Activated naive CD4-positive, alpha-beta T cell treated with anti-CD3 and anti-CD28 coated beads, Interleukin-2, amount 50 U/mL, for 24 hours (primary cell): ENCODE data around the gene CALML6.
A peak's percentile ranks its signal among the peaks of the same experiment; 100 is the strongest.

Experiments
- H3K27ac Mint-ChIP-seq: one replicate; pipeline ENCODE4 v1.8.0; 2021; ENCODE audit warnings: mild to moderate bottlenecking, mixed read lengths
- H3K27me3 Mint-ChIP-seq: one replicate; pipeline ENCODE4 v1.8.0; 2021; ENCODE audit warnings: mixed read lengths
- H3K36me3 Mint-ChIP-seq: one replicate; pipeline ENCODE4 v1.8.0; 2021; ENCODE audit warnings: mixed read lengths
- H3K4me1 Mint-ChIP-seq: one replicate; pipeline ENCODE4 v1.8.0; 2021; ENCODE audit warnings: mixed read lengths
- H3K4me3 Mint-ChIP-seq: one replicate; pipeline ENCODE4 v1.8.0; 2021; ENCODE audit warnings: mild to moderate bottlenecking, mixed read lengths
- H3K9me3 Mint-ChIP-seq: one replicate; pipeline ENCODE4 v1.8.0; 2021; ENCODE audit warnings: mixed read lengths

The CALML6 gene

GRCh38 chr1:1916851-1917251 is 1.8 kb downstream of the CALML6 start:
- H3K27ac Mint-ChIP-seq: no peak overlapping the region
- H3K27me3 Mint-ChIP-seq: no peaks in the 10 kb centered on the region
- H3K9me3 Mint-ChIP-seq: no peaks in the 10 kb centered on the region
- H3K4me1 Mint-ChIP-seq: no peaks in the 10 kb centered on the region
- no peaks in the 10 kb centered on the region for H3K36me3 Mint-ChIP-seq
- no peak overlapping the region for H3K4me3 Mint-ChIP-seq

- Mint-ChIP-seq H3K4me3 (peak overlapping the region; percentile 15), H3K9me3 (no peaks in the 10 kb centered on the region), H3K36me3 (no peaks in the 10 kb centered on the region), H3K4me1 (no peaks in the 10 kb centered on the region), H3K27me3 (no peaks in the 10 kb centered on the region), H3K27ac (no peak overlapping the region)
Observed at GRCh38 chr1:1917304-1917976, 2.4 kb downstream of the CALML6 start.

- Mint-ChIP-seq H3K27ac (no peak overlapping the region), H3K36me3 (no peaks in the 10 kb centered on the region), H3K9me3 (no peaks in the 10 kb centered on the region), H3K4me1 (no peaks in the 10 kb centered on the region), H3K27me3 (no peaks in the 10 kb centered on the region), H3K4me3 (peak overlapping the region; percentile 65)
Observed at GRCh38 chr1:1917995-1918900, 3.2 kb downstream of the CALML6 start.

GRCh38 chr1:1918901-1919303 is 3.8 kb downstream of the CALML6 start, which contains the start of gene TMEM52:
Gene TMEM52 (minus strand): TSS chr1:1919279. CDS start chr1:1919265, 14 bp downstream.
- H3K36me3 Mint-ChIP-seq: no peaks in the 10 kb centered on the region
- peak within 1 kb of the TSS; percentile 30 for H3K27ac Mint-ChIP-seq
- H3K9me3 Mint-ChIP-seq: no peaks in the 10 kb centered on the region
- H3K4me3 Mint-ChIP-seq: peak within 1 kb of the TSS; percentile 68
- no peaks in the 10 kb centered on the region for H3K27me3 Mint-ChIP-seq
- H3K4me1 Mint-ChIP-seq: no peaks in the 10 kb centered on the region

- H3K27me3 Mint-ChIP-seq: no peaks in the 10 kb centered on the region
- peak overlapping the region; percentile 68 for H3K4me3 Mint-ChIP-seq
- H3K27ac Mint-ChIP-seq: peak overlapping the region; percentile 30
- no peaks in the 10 kb centered on the region for H3K4me1 Mint-ChIP-seq
- H3K36me3 Mint-ChIP-seq: no peaks in the 10 kb centered on the region
- no peaks in the 10 kb centered on the region for H3K9me3 Mint-ChIP-seq
Observed at GRCh38 chr1:1919304-1920056, 4.4 kb downstream of the CALML6 start.

- Mint-ChIP-seq H3K36me3 (no peaks in the 10 kb centered on the region), H3K4me1 (no peaks in the 10 kb centered on the region), H3K4me3 (peak overlapping the region; percentile 68), H3K27me3 (no peaks in the 10 kb centered on the region), H3K27ac (no peak overlapping the region), H3K9me3 (no peaks in the 10 kb centered on the region)
Observed at GRCh38 chr1:1920057-1920607, 5.1 kb downstream of the CALML6 start.

GRCh38 chr1:1920608-1921458 is 5.8 kb downstream of the CALML6 start:
- H3K4me3 Mint-ChIP-seq: no peak overlapping the region
- no peaks in the 10 kb centered on the region for H3K4me1 Mint-ChIP-seq
- H3K27me3 Mint-ChIP-seq: no peaks in the 10 kb centered on the region
- no peaks in the 10 kb centered on the region for H3K36me3 Mint-ChIP-seq
- no peaks in the 10 kb centered on the region for H3K9me3 Mint-ChIP-seq
- no peak overlapping the region for H3K27ac Mint-ChIP-seq

- no peaks in the 10 kb centered on the region for H3K27me3 Mint-ChIP-seq
- H3K27ac Mint-ChIP-seq: no peak overlapping the region
- no peak overlapping the region for H3K4me3 Mint-ChIP-seq
- H3K9me3 Mint-ChIP-seq: no peaks in the 10 kb centered on the region
- H3K4me1 Mint-ChIP-seq: no peaks in the 10 kb centered on the region
- no peaks in the 10 kb centered on the region for H3K36me3 Mint-ChIP-seq
Observed at GRCh38 chr1:1921459-1921862, 6.4 kb downstream of the CALML6 start.

GRCh38 chr1:1921901-1922701 is 7.0 kb downstream of the CALML6 start:
- H3K4me3 Mint-ChIP-seq: no peak overlapping the region
- no peaks in the 10 kb centered on the region for H3K4me1 Mint-ChIP-seq
- no peak overlapping the region for H3K27ac Mint-ChIP-seq
- no peaks in the 10 kb centered on the region for H3K9me3 Mint-ChIP-seq
- no peaks in the 10 kb centered on the region for H3K27me3 Mint-ChIP-seq
- no peaks in the 10 kb centered on the region for H3K36me3 Mint-ChIP-seq

- H3K4me1 Mint-ChIP-seq: no peaks in the 10 kb centered on the region
- H3K4me3 Mint-ChIP-seq: no peak overlapping the region
- H3K36me3 Mint-ChIP-seq: no peaks in the 10 kb centered on the region
- H3K9me3 Mint-ChIP-seq: no peaks in the 10 kb centered on the region
- no peak overlapping the region for H3K27ac Mint-ChIP-seq
- H3K27me3 Mint-ChIP-seq: no peaks in the 10 kb centered on the region
Observed at GRCh38 chr1:1922702-1922955, 7.6 kb downstream of the CALML6 start.

GRCh38 chr1:1922956-1923833 is 8.1 kb downstream of the CALML6 start:
- H3K9me3 Mint-ChIP-seq: no peaks in the 10 kb centered on the region
- H3K36me3 Mint-ChIP-seq: no peaks in the 10 kb centered on the region

GRCh38 chr1:1924386-1924785 is 9.3 kb downstream of the CALML6 start:
- Mint-ChIP-seq H3K9me3 (no peaks in the 10 kb centered on the region), H3K27me3 (no peaks in the 10 kb centered on the region), H3K4me3 (no peak overlapping the region), H3K27ac (no peak overlapping the region), H3K4me1 (no peaks in the 10 kb centered on the region), H3K36me3 (no peaks in the 10 kb centered on the region)

More at GRCh38 chr1:1922956-1923833, 8.1 kb downstream of the CALML6 start:
- H3K4me1 Mint-ChIP-seq: no peaks in the 10 kb centered on the region
- no peak overlapping the region for H3K4me3 Mint-ChIP-seq
- no peak overlapping the region for H3K27ac Mint-ChIP-seq
- H3K27me3 Mint-ChIP-seq: no peaks in the 10 kb centered on the region

- Mint-ChIP-seq H3K36me3 (no peaks in the 10 kb centered on the region), H3K27ac (no peak overlapping the region), H3K4me3 (no peak overlapping the region), H3K4me1 (no peaks in the 10 kb centered on the region), H3K27me3 (no peaks in the 10 kb centered on the region), H3K9me3 (no peaks in the 10 kb centered on the region)
Observed at GRCh38 chr1:1924849-1925248, 9.8 kb downstream of the CALML6 start.
